Heart left ventricle (tissue), 13 donors: ENCODE measurements around the gene FASN.

Experiments used
- POLR2A ChIP-seq, 2 donors: fragments of 450-650 bp; IDR thresholded peaks; one replicate each; pipeline ENCODE4 v1.6.1; 2017; ENCODE audit warnings: antibody characterized with exemption in 2 of 2, mild to moderate bottlenecking in 2 of 2, moderate library complexity in 2 of 2
- TF ChIP-seq, protein P1 (sequence below), 12 donors: fragments of 200-600 bp; sonication (generic) in 4 of 12; IDR thresholded peaks; one replicate each; pipeline versions ENCODE4 v1.5.0 to v1.8.0; 2018 to 2022; ENCODE audit warnings: antibody characterized with exemption in 12 of 12, mild to moderate bottlenecking in 5 of 12
- donor health status: ischemic (EF 13 %, LVEDD 7.1; RV severe dilation, severe dysfunction).
- donor health status: DM: no; HTN: yes; CAD: no.
- donor health status: DM: no; HTN: no; CAD: no.
- donor health status: ischemic (EF 25% LVEDD 6.9; RV normal size, moderate dysfunction).
- donor health status: ischemic (EF 25% LVEDD 5.7; RV mildly dilated, moderate dysfunction).
- donor health status: ischemic (EF 35%, LVEDD 5.7; RV mildly dilated, moderate dysfunction).
- donor health status: nonischemic (EF 11% LVEDD 7.7; RV severe dilation, severe dysfunction).
- donor health status: DM: yes; HTN: yes; CAD: no.
- donor health status: PGD.
- donor health status: ischemic (EF 29% LVEDD 5.4; RV normal size, mild dysfunction).
- donor health status: nonischemic (EF 23%, LVEDD 6.1; RV moderate dilation, normal function).

DNA sequence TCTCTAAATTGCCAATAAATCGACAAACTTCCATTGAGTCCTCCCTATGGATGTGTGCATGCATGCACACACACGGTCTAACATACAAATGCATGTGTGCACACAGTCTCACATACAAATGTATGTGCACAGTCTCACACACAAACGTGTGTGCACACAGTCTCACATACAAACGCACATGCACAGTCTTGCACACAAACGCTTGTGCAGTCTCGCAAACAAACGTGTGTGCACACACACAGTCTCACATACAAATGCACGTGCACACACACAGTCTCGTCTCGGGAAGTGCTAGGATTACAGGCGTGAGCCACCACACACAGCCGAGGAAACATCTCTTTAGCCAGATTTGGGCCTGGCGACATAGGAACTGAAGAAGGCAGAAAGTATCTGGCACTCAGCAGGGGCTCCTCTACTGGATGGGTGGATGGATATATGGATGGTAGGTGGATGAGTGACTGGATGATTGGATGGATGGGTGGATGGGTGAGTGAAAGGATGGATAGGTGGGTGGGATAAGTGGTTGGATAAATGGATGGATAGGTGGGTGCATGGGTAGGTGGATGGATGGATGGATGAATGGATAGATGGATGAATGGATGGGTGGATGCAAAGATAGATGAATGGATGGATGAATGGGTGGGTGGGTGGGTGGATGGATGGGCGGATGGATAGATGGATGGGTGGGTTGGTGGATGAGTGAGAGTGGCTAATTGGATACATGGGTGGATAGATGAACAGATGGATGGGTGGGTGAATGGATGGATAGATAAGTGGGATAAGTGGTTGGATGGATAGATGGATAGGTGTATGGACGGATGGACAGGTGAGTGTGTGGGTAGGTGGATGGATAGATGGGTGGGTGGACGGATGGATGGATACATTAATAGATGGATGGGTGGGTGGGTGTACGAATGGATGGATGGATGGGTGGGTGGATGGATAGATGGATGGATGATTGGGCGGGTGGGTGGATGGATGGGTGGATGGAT lies 48.9 kb upstream of the FASN start:
- no peak for TF ChIP-seq POLR2A (IDR thresholded peaks at IDR 0.05)
- TF ChIP-seq, protein P1, sequence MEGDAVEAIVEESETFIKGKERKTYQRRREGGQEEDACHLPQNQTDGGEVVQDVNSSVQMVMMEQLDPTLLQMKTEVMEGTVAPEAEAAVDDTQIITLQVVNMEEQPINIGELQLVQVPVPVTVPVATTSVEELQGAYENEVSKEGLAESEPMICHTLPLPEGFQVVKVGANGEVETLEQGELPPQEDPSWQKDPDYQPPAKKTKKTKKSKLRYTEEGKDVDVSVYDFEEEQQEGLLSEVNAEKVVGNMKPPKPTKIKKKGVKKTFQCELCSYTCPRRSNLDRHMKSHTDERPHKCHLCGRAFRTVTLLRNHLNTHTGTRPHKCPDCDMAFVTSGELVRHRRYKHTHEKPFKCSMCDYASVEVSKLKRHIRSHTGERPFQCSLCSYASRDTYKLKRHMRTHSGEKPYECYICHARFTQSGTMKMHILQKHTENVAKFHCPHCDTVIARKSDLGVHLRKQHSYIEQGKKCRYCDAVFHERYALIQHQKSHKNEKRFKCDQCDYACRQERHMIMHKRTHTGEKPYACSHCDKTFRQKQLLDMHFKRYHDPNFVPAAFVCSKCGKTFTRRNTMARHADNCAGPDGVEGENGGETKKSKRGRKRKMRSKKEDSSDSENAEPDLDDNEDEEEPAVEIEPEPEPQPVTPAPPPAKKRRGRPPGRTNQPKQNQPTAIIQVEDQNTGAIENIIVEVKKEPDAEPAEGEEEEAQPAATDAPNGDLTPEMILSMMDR (IDR thresholded peaks at IDR 0.05), result no peak
